ENCODE data around the gene ATP7A.

- no peak for TF ChIP-seq CTCF (conservative IDR thresholded peaks at IDR 0.05; ENCODE audit: low read length)
- TF ChIP-seq EZH2phosphoT487 (IDR thresholded peaks at IDR 0.05; ENCODE audit: borderline replicate concordance, low read depth, low read length) = no peak
Measured at GRCh38 chrX:77922787-77923186, 12.3 kb downstream of the ATP7A start.
